SK-N-DZ (cell line): ENCODE results near the gene PHF14.

ENCODE experiments used
- DNase-seq: peaks from one replicate; pipeline ENCODE4 v3.0.0-alpha.2; 2015; ENCODE audit warnings: low spot score

Gene PHF14

GRCh38 chr7:11170863-11171568 is 197.3 kb downstream of the PHF14 start:
- DNase-seq = no peak

GRCh38 chr7:11171569-11172192 is 198.0 kb downstream of the PHF14 start:
- peak; percentile 22 for DNase-seq

GRCh38 chr7:11172835-11173234 is 199.2 kb downstream of the PHF14 start:
- DNase-seq = no peak

GRCh38 chr7:11175371-11175770 is 201.7 kb downstream of the PHF14 start:
- DNase-seq = no peak

GRCh38 chr7:11175887-11176286 is 202.2 kb downstream of the PHF14 start:
- no peak for DNase-seq

- DNase-seq = no peak
These were observed 203.4 kb downstream of the PHF14 start for GRCh38 chr7:11176985-11177555.

- no peak for DNase-seq
These were observed 204.1 kb downstream of the PHF14 start for GRCh38 chr7:11177793-11178192.

- DNase-seq = no peak
These were observed 207.9 kb downstream of the PHF14 start for GRCh38 chr7:11181590-11181989.

- no peak for DNase-seq
These were observed 209.1 kb downstream of the PHF14 start for GRCh38 chr7:11182736-11183135.

GRCh38 chr7:11185179-11185815 is 211.6 kb downstream of the PHF14 start:
- DNase-seq = no peak

GRCh38 chr7:11188529-11189310 is 215.0 kb downstream of the PHF14 start:
- DNase-seq = no peak

- DNase-seq = no peak
These were observed 217.4 kb downstream of the PHF14 start for GRCh38 chr7:11191081-11191480.

GRCh38 chr7:11191574-11192220 is 218.0 kb downstream of the PHF14 start:
- DNase-seq = no peak

- no peak for DNase-seq
These were observed 218.8 kb downstream of the PHF14 start for GRCh38 chr7:11192506-11192905.

- no peak for DNase-seq
These were observed 219.6 kb downstream of the PHF14 start for GRCh38 chr7:11193131-11193867.

- no peak for DNase-seq
These were observed 220.2 kb downstream of the PHF14 start for GRCh38 chr7:11193888-11194287.

GRCh38 chr7:11194492-11194891 is 220.8 kb downstream of the PHF14 start:
- DNase-seq = no peak

- no peak for DNase-seq
These were observed 221.8 kb downstream of the PHF14 start for GRCh38 chr7:11195502-11195901.

GRCh38 chr7:11196143-11196542 is 222.5 kb downstream of the PHF14 start:
- DNase-seq = no peak

- DNase-seq = no peak
These were observed 229.6 kb downstream of the PHF14 start for GRCh38 chr7:11203224-11203623.

- DNase-seq = no peak
These were observed 230.0 kb downstream of the PHF14 start for GRCh38 chr7:11203683-11204082.
